Tibial nerve (tissue), 4 donors: ENCODE measurements around the gene ASB1.

Source experiments
- EP300 ChIP-seq, 2 donors: sonication (generic); formaldehyde crosslinking; IDR thresholded peaks; one replicate each; pipeline ENCODE4 v1.6.1; 2017; ENCODE audit warnings: antibody characterized with exemption in 2 of 2, mild to moderate bottlenecking in 1 of 2
- TF ChIP-seq, protein P1 (sequence below), 5 experiments: fragments of 200-600 bp in 3 of 5; fragments of 450-650 bp in 2 of 5; sonication (generic) in 3 of 5; IDR thresholded peaks; one replicate each; pipeline ENCODE4 v1.5.1; 2016 to 2019; ENCODE audit warnings: antibody characterized with exemption in 5 of 5, mild to moderate bottlenecking in 3 of 5, moderate library complexity in 2 of 5

DNA sequence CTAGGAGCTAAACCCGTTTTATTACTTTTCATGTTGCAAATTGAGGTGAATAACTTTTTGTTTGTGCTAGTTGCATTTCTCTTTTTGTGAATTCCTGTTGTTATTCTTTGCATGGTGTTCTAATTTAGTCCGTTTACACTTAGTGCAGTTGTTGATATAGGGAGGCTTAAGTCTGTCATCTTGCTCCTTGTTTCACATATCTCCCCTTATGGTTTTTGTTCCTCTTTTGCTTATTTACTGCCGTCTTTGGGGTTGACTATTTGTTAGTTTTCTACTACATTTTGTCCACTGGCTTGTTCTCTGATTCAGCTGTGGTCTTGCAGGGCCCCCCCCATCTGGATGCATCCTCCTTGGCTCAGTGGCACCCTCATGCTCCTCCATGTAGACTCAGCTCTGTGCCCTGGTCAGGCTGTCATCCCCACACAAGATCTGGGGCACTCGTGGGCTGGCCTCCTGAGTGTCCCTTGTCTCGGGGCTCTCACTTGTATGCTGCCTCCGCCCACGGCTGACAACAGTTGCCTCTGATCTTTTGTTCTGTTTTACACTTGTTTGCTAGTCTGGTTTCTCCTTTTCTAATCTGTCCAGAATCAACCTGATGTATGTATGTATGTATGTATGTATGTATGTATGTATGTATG, 42.9 kb upstream of the ASB1 start:
- TF ChIP-seq, protein P1, sequence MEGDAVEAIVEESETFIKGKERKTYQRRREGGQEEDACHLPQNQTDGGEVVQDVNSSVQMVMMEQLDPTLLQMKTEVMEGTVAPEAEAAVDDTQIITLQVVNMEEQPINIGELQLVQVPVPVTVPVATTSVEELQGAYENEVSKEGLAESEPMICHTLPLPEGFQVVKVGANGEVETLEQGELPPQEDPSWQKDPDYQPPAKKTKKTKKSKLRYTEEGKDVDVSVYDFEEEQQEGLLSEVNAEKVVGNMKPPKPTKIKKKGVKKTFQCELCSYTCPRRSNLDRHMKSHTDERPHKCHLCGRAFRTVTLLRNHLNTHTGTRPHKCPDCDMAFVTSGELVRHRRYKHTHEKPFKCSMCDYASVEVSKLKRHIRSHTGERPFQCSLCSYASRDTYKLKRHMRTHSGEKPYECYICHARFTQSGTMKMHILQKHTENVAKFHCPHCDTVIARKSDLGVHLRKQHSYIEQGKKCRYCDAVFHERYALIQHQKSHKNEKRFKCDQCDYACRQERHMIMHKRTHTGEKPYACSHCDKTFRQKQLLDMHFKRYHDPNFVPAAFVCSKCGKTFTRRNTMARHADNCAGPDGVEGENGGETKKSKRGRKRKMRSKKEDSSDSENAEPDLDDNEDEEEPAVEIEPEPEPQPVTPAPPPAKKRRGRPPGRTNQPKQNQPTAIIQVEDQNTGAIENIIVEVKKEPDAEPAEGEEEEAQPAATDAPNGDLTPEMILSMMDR (IDR thresholded peaks at IDR 0.05): no peak
- no peak for TF ChIP-seq EP300 (IDR thresholded peaks at IDR 0.05)
